Neural progenitor cell (in vitro differentiated cells): ENCODE data around the gene PIAS1. TPM values are rescaled to one million over a fixed set of nuclear protein-coding genes. Genes with fewer than 3 reads are reported as not detected.

Experiments used
- DNase-seq: peaks from one replicate; pipeline ENCODE4 v3.0.0-alpha.2; 2016; ENCODE audit warnings: low spot score
- H2AFZ ChIP-seq: fragments of 200-600 bp; sonication (generic); replicated peaks from 2 replicates; pipeline ENCODE4 v1.6.1; 2016; ENCODE audit warnings: antibody characterized with exemption
- H3F3A ChIP-seq: fragments of 200-600 bp; sonication (generic); 2 replicates; pipeline ENCODE4 v1.6.1; 2016; ENCODE audit warnings: antibody characterized with exemption, low read depth
- H3K27ac ChIP-seq: fragments of 200-600 bp; sonication (generic); 2 replicates; pipeline ENCODE4 v1.5.1; 2016; ENCODE audit warnings: mild to moderate bottlenecking
- H3K27me3 ChIP-seq: fragments of 200-600 bp; sonication (generic); 2 replicates; pipeline ENCODE4 v1.6.1; 2016; ENCODE audit warnings: mild to moderate bottlenecking, moderate library complexity
- H3K36me3 ChIP-seq: fragments of 200-600 bp; sonication (generic); 2 replicates; pipeline ENCODE4 v1.5.1; 2016
- H3K4me1 ChIP-seq: fragments of 200-600 bp; sonication (generic); 2 replicates; pipeline ENCODE4 v1.6.1; 2016; ENCODE audit warnings: mixed run types
- H3K4me2 ChIP-seq: fragments of 200-600 bp; sonication (generic); 2 replicates; pipeline ENCODE4 v1.6.1; 2016
- H3K4me3 ChIP-seq: fragments of 200-600 bp; sonication (generic); 2 replicates; pipeline ENCODE4 v1.5.1; 2016
- H3K79me2 ChIP-seq: fragments of 200-600 bp; sonication (generic); 2 replicates; pipeline ENCODE4 v1.6.1; 2016; ENCODE audit warnings: low read depth
- H3K9ac ChIP-seq: fragments of 200-600 bp; sonication (generic); 2 replicates; pipeline ENCODE4 v1.6.1; 2016
- H3K9me3 ChIP-seq: fragments of 200-600 bp; sonication (generic); 2 replicates; pipeline ENCODE4 v1.5.1; 2016; ENCODE audit warnings: low read depth
- H4K20me1 ChIP-seq: fragments of 200-600 bp; sonication (generic); 2 replicates; pipeline ENCODE4 v1.6.1; 2016; ENCODE audit warnings: low read depth
- H3K27ac Mint-ChIP-seq: 3 replicates; pipeline ENCODE4 v1.8.0; 2021; ENCODE audit warnings: mixed read lengths
- H3K27me3 Mint-ChIP-seq: 2 replicates; pipeline ENCODE4 v1.8.0; 2022; ENCODE audit warnings: low read depth, mild to moderate bottlenecking, inconsistent platforms, moderate library complexity, mixed read lengths; ENCODE audit not compliant: insufficient read depth
- H3K36me3 Mint-ChIP-seq: 3 replicates; pipeline ENCODE4 v1.8.0; 2021; ENCODE audit warnings: mixed read lengths
- H3K4me1 Mint-ChIP-seq: 3 replicates; pipeline ENCODE4 v1.8.0; 2021; ENCODE audit warnings: mixed read lengths
- H3K4me3 Mint-ChIP-seq: 3 replicates; pipeline ENCODE4 v1.8.0; 2021; ENCODE audit warnings: mild to moderate bottlenecking, moderate library complexity, mixed read lengths
- H3K9me3 Mint-ChIP-seq: 3 replicates; pipeline ENCODE4 v1.8.0; 2020; ENCODE audit warnings: mixed read lengths
- EZH2 ChIP-seq: fragments of 200-600 bp; sonication (generic); IDR thresholded peaks from 2 replicates; pipeline ENCODE4 v1.6.1; 2017; ENCODE audit warnings: antibody characterized with exemption, mild to moderate bottlenecking, moderate library complexity
- EZH2phosphoT487 ChIP-seq: fragments of 200-600 bp; sonication (generic); IDR thresholded peaks from 2 replicates; pipeline ENCODE4 v1.6.1; 2017; ENCODE audit warnings: antibody characterized with exemption
- total RNA-seq: library from RNA; depleted of rRNA; stranded (reverse); fragments of >200 nt; gene quantifications from 2 replicates; pipeline ENCODE4 v1.2.3, GENCODE V29; 2015; ENCODE audit warnings: low replicate concordance
- TF ChIP-seq, protein P1 (sequence below): fragments of 200-600 bp; sonication (generic); IDR thresholded peaks from 2 replicates; pipeline ENCODE4 v1.5.1; 2017; ENCODE audit warnings: antibody characterized with exemption, mild to moderate bottlenecking

PIAS1 gene
- total RNA-seq, 1 donor from 2014 or later, result 34.6 TPM

DNA sequence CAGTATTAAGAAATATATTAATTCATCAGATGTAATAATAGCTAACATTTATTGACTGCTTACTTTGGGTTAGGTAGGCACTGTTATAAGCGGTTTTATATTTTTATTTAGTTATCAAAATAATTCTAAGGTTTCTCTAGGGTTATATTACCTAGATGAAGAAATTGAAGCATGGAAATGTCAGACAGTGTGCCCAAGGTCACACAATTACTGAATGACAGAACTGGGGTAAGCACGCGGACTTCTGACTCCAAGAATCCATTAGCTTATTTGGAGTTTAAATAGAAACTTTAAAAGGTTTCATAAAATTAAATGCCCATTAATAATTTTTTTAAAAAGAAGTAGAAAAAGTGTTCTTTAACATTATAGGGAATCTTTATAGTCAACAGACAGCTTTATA is 76.7 kb downstream of the PIAS1 start:
- Histone ChIP-seq H3K36me3 (no peaks in the 10 kb centered on the region), H3K4me1 (no peaks in the 10 kb centered on the region), H3K79me2 (peaks cover 46% of the 10 kb centered on the region), H2AFZ (no peak overlapping the region), H3K4me3 (no peak overlapping the region), H3K9me3 (no peaks in the 10 kb centered on the region), H3K27ac (no peak overlapping the region), H3K27me3 (no peaks in the 10 kb centered on the region), H3K9ac (no peak overlapping the region), H4K20me1 (peaks cover 29% of the 10 kb centered on the region), H3F3A (no peaks in the 10 kb centered on the region), H3K4me2 (no peak overlapping the region)
- Mint-ChIP-seq H3K9me3 (no peaks in the 10 kb centered on the region), H3K27ac (no peak overlapping the region), H3K27me3 (no peaks in the 10 kb centered on the region), H3K36me3 (peaks cover 11% of the 10 kb centered on the region), H3K4me1 (no peaks in the 10 kb centered on the region), H3K4me3 (no peak overlapping the region)
- DNase-seq, result no peak
- TF ChIP-seq EZH2, result no peak
- TF ChIP-seq EZH2phosphoT487, result no peak
- TF ChIP-seq, protein P1, sequence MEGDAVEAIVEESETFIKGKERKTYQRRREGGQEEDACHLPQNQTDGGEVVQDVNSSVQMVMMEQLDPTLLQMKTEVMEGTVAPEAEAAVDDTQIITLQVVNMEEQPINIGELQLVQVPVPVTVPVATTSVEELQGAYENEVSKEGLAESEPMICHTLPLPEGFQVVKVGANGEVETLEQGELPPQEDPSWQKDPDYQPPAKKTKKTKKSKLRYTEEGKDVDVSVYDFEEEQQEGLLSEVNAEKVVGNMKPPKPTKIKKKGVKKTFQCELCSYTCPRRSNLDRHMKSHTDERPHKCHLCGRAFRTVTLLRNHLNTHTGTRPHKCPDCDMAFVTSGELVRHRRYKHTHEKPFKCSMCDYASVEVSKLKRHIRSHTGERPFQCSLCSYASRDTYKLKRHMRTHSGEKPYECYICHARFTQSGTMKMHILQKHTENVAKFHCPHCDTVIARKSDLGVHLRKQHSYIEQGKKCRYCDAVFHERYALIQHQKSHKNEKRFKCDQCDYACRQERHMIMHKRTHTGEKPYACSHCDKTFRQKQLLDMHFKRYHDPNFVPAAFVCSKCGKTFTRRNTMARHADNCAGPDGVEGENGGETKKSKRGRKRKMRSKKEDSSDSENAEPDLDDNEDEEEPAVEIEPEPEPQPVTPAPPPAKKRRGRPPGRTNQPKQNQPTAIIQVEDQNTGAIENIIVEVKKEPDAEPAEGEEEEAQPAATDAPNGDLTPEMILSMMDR, result no peak

DNA sequence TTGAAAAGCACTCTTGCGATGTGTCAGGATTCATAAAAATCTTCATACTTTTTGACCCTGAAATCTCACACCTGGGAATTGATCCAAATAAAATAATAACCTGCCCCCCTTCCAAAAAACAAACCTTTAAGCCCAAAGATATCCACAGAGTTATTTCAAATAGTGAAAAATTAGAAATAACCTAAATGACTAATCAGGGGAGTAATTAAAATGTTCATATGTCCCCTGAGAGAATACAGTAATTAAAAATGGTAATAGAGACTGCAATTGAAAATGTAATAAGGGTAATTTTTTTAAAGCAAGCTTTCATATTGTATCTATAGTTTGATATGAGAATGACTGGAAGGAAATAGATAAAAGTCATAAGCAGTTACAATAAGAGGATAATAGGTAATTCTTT is 83.0 kb downstream of the PIAS1 start:
- H4K20me1 ChIP-seq, result peaks cover 40% of the 10 kb centered on the region
- no peaks in the 10 kb centered on the region for H3K27me3 Mint-ChIP-seq
- H3K27ac Mint-ChIP-seq, result no peak overlapping the region
- no peaks in the 10 kb centered on the region for H3K27me3 ChIP-seq
- no peak overlapping the region for H3K4me2 ChIP-seq
- no peak overlapping the region for H3K4me3 ChIP-seq
- no peak overlapping the region for H2AFZ ChIP-seq
- no peak overlapping the region for H3K27ac ChIP-seq
- TF ChIP-seq, protein P1, result no peak
- no peak for TF ChIP-seq EZH2
- no peak for TF ChIP-seq EZH2phosphoT487
- no peak overlapping the region for H3K4me3 Mint-ChIP-seq
- peaks cover 3% of the 10 kb centered on the region for H3K4me1 Mint-ChIP-seq
- H3K9me3 ChIP-seq, result no peaks in the 10 kb centered on the region
- H3K4me1 ChIP-seq, result no peaks in the 10 kb centered on the region
- H3K9me3 Mint-ChIP-seq, result no peaks in the 10 kb centered on the region
- no peak for DNase-seq
- no peak overlapping the region for H3K9ac ChIP-seq
- no peaks in the 10 kb centered on the region for H3F3A ChIP-seq
- H3K36me3 Mint-ChIP-seq, result peaks cover 6% of the 10 kb centered on the region
- no peaks in the 10 kb centered on the region for H3K36me3 ChIP-seq
- H3K79me2 ChIP-seq, result peaks cover 32% of the 10 kb centered on the region

DNA sequence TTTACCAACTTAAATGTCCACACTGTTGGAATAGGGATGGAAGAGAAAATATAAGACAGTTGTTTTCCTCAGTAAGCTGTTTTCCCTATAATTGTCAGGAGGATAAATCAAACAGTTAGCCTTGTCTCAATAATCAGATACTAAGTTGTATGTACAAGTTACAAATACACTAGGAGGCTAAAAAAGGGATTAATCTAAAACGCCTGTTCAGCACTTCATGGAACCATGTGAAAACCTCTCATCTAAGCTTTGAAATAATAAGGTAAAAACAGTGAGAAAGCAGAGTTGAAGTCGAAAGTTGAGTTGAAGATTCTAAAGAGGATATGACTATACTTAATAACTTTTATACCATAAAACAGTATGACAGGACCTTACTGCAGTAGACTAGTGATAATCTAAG is 89.0 kb downstream of the PIAS1 start:
- H3K79me2 ChIP-seq, result peaks cover 12% of the 10 kb centered on the region
- no peaks in the 10 kb centered on the region for H3K9me3 ChIP-seq
- no peak overlapping the region for H3K4me2 ChIP-seq
- H3K27ac Mint-ChIP-seq, result no peak overlapping the region
- DNase-seq, result no peak
- H3K4me3 Mint-ChIP-seq, result no peak overlapping the region
- no peaks in the 10 kb centered on the region for H3K4me1 ChIP-seq
- no peak overlapping the region for H3K9ac ChIP-seq
- peaks cover 8% of the 10 kb centered on the region for H3F3A ChIP-seq
- no peak overlapping the region for H3K4me3 ChIP-seq
- TF ChIP-seq EZH2, result no peak
- TF ChIP-seq, protein P1, result no peak
- no peak for TF ChIP-seq EZH2phosphoT487
- H3K27me3 Mint-ChIP-seq, result no peaks in the 10 kb centered on the region
- peaks cover 21% of the 10 kb centered on the region for H4K20me1 ChIP-seq
- H3K36me3 Mint-ChIP-seq, result peaks cover 23% of the 10 kb centered on the region
- no peak overlapping the region for H3K27ac ChIP-seq
- peaks cover 5% of the 10 kb centered on the region for H3K4me1 Mint-ChIP-seq
- H2AFZ ChIP-seq, result no peak overlapping the region
- H3K36me3 ChIP-seq, result peaks cover 17% of the 10 kb centered on the region
- H3K27me3 ChIP-seq, result no peaks in the 10 kb centered on the region
- H3K9me3 Mint-ChIP-seq, result no peaks in the 10 kb centered on the region

DNA sequence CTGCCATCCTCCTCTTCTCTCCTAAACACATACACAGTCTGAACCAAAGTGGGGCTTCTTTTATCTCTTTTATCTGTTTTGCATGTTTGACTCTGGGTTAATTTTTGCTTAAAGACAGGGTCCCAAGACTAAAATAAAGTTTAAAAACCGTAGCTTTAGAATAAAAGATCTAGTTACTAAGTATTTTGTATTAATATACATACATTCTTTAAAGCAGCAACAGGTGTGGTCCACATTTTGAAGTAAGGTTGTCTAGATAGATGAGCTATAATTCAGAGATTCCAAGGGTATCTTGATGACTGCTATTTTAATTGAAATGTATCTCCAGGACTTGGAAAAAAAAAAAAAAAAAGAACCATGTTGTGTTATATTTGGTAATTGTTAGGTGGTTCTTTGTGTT is 89.7 kb downstream of the PIAS1 start:
- Histone ChIP-seq H3K27me3 (no peaks in the 10 kb centered on the region), H3K36me3 (peaks cover 17% of the 10 kb centered on the region)
- H3K4me1 Mint-ChIP-seq, result peaks cover 5% of the 10 kb centered on the region

More for the DNA sequence above, 89.7 kb downstream of the PIAS1 start:
- H3K79me2 ChIP-seq, result peaks cover 11% of the 10 kb centered on the region
- H3K9me3 ChIP-seq, result no peaks in the 10 kb centered on the region
- no peak overlapping the region for H3K27ac ChIP-seq
- Mint-ChIP-seq H3K27ac (no peak overlapping the region), H3K4me3 (no peak overlapping the region), H3K36me3 (peaks cover 20% of the 10 kb centered on the region), H3K27me3 (no peaks in the 10 kb centered on the region), H3K9me3 (no peaks in the 10 kb centered on the region)
- no peak overlapping the region for H3K4me2 ChIP-seq
- H3K4me3 ChIP-seq, result no peak overlapping the region
- no peak for TF ChIP-seq EZH2
- no peak for TF ChIP-seq EZH2phosphoT487
- TF ChIP-seq, protein P1, result no peak
- peaks cover 22% of the 10 kb centered on the region for H4K20me1 ChIP-seq
- H3K9ac ChIP-seq, result no peak overlapping the region
- no peak for DNase-seq
- H2AFZ ChIP-seq, result no peak overlapping the region
- H3F3A ChIP-seq, result peaks cover 9% of the 10 kb centered on the region
- H3K4me1 ChIP-seq, result no peaks in the 10 kb centered on the region
